GM23338 (cell line): ENCODE results near the gene HNRNPK. TPM values are rescaled to one million over a fixed set of nuclear protein-coding genes. Genes with fewer than 3 reads are reported as not detected.

Experiments
- ATAC-seq: fragments of 200-7000 bp; cut with Tn5 transposase; 3 replicates; pipeline ENCODE4 v1.9.1; 2020
- DNase-seq: peaks from one replicate; pipeline ENCODE4 v3.0.0-alpha.2; 2015; ENCODE audit warnings: low spot score
- H2AFZ ChIP-seq: fragments of 200-600 bp; sonication (generic); 2 replicates; pipeline ENCODE4 v1.8.0; 2016; ENCODE audit warnings: antibody characterized with exemption, mild to moderate bottlenecking, moderate library complexity
- H3F3A ChIP-seq: fragments of 200-600 bp; sonication (generic); replicated peaks from 2 replicates; pipeline ENCODE4 v1.8.0; 2017; ENCODE audit warnings: antibody characterized with exemption, mixed run types, low read depth
- H3K27ac ChIP-seq: fragments of 200-600 bp; sonication (generic); 2 replicates; pipeline ENCODE4 v1.6.1; 2016; ENCODE audit warnings: low read depth
- H3K27me3 ChIP-seq: fragments of 200-600 bp; sonication (generic); 2 replicates; pipeline ENCODE4 v1.8.0; 2016; ENCODE audit warnings: mild to moderate bottlenecking, mixed run types, moderate library complexity; ENCODE audit not compliant: insufficient read depth
- H3K36me3 ChIP-seq: fragments of 200-600 bp; sonication (generic); 2 replicates; pipeline ENCODE4 v1.8.0; 2016; ENCODE audit warnings: mild to moderate bottlenecking; ENCODE audit not compliant: insufficient read depth
- H3K4me1 ChIP-seq: fragments of 200-600 bp; sonication (generic); 2 replicates; pipeline ENCODE4 v1.8.0; 2016; ENCODE audit warnings: mild to moderate bottlenecking, moderate library complexity; ENCODE audit not compliant: insufficient read depth
- H3K4me2 ChIP-seq: fragments of 200-600 bp; sonication (generic); 2 replicates; pipeline ENCODE4 v1.7.1; 2017; ENCODE audit warnings: mixed run types
- H3K4me3 ChIP-seq: fragments of 200-600 bp; sonication (generic); 2 replicates; pipeline ENCODE4 v1.6.1; 2016; ENCODE audit warnings: mixed run types
- H3K79me2 ChIP-seq: fragments of 200-600 bp; sonication (generic); replicated peaks from 2 replicates; pipeline ENCODE4 v1.8.0; 2017; ENCODE audit warnings: mild to moderate bottlenecking; ENCODE audit not compliant: insufficient read depth
- H3K9me2 ChIP-seq: fragments of 200-600 bp; sonication (generic); 2 replicates; pipeline ENCODE4 v1.8.0; 2017; ENCODE audit not compliant: insufficient read depth
- H4K20me1 ChIP-seq: fragments of 200-600 bp; sonication (generic); replicated peaks from 2 replicates; pipeline ENCODE4 v1.8.0; 2017; ENCODE audit warnings: mild to moderate bottlenecking; ENCODE audit not compliant: insufficient read depth
- H3K27ac Mint-ChIP-seq: 2 replicates; pipeline ENCODE4 v1.8.0; 2020; ENCODE audit warnings: inconsistent platforms, mild to moderate bottlenecking, moderate library complexity, mixed read lengths
- H3K27me3 Mint-ChIP-seq: 3 replicates; pipeline ENCODE4 v1.8.0; 2022; ENCODE audit warnings: low read depth, mild to moderate bottlenecking, moderate library complexity, mixed read lengths, inconsistent platforms; ENCODE audit not compliant: insufficient read depth, poor library complexity
- H3K36me3 Mint-ChIP-seq: 3 replicates; pipeline ENCODE4 v1.8.0; 2021; ENCODE audit warnings: low read depth, mild to moderate bottlenecking, inconsistent platforms, moderate library complexity, mixed read lengths
- H3K4me1 Mint-ChIP-seq: 3 replicates; pipeline ENCODE4 v1.8.0; 2020; ENCODE audit warnings: mild to moderate bottlenecking, inconsistent platforms, mixed read lengths
- H3K4me3 Mint-ChIP-seq: 3 replicates; pipeline ENCODE4 v1.8.0; 2021; ENCODE audit warnings: moderate library complexity, mild to moderate bottlenecking, inconsistent platforms, mixed read lengths
- H3K9me3 Mint-ChIP-seq: 3 replicates; pipeline ENCODE4 v1.8.0; 2020; ENCODE audit warnings: moderate library complexity, mild to moderate bottlenecking, inconsistent platforms, mixed read lengths
- CREB1 ChIP-seq: fragments of 250-450 bp; sonication (Bioruptor Pico); IDR thresholded peaks from 2 replicates; pipeline ENCODE4 v1.5.0; 2020; ENCODE audit warnings: low read depth, mild to moderate bottlenecking, moderate library complexity
- EZH2 ChIP-seq: fragments of 200-600 bp; sonication (generic); IDR thresholded peaks from one replicate; pipeline ENCODE4 v1.8.0; 2017; ENCODE audit warnings: antibody characterized with exemption, mild to moderate bottlenecking, low read depth; ENCODE audit not compliant: unreplicated experiment
- EZH2phosphoT487 ChIP-seq: fragments of 200-600 bp; sonication (generic); IDR thresholded peaks from one replicate; pipeline ENCODE4 v1.8.1; 2018; ENCODE audit warnings: antibody characterized with exemption; ENCODE audit not compliant: unreplicated experiment
- JUNB ChIP-seq: IDR thresholded peaks from one replicate; pipeline ENCODE4 v1.6.1; 2016; ENCODE audit warnings: antibody characterized with exemption; ENCODE audit not compliant: unreplicated experiment
- POLR2AphosphoS5 ChIP-seq: IDR thresholded peaks from 2 replicates; pipeline ENCODE4 v1.6.1; 2016; ENCODE audit warnings: antibody characterized with exemption, low read depth
- STAT1 ChIP-seq: IDR thresholded peaks from one replicate; pipeline ENCODE4 v1.6.1; 2016; ENCODE audit warnings: antibody characterized with exemption; ENCODE audit not compliant: unreplicated experiment
- ZNF114 ChIP-seq: fragments of 250-450 bp; sonication (Bioruptor Pico); IDR thresholded peaks from 2 replicates; pipeline ENCODE4 v1.5.0; 2020; ENCODE audit warnings: mild to moderate bottlenecking, moderate library complexity
- ZNF331 ChIP-seq: fragments of 250-450 bp; sonication (Bioruptor Pico); IDR thresholded peaks from 2 replicates; pipeline ENCODE4 v1.5.0; 2020; ENCODE audit warnings: low read depth, mild to moderate bottlenecking, moderate library complexity
- polyA plus RNA-seq: library from polyadenylated mRNA; unstranded; fragments of >200 nt; fragmentation: Nextera tagmentation; extraction: Ambion mirVana; gene quantifications from 2 replicates; pipeline ENCODE4 v1.2.1, GENCODE V29; 2016
- total RNA-seq: library from RNA; depleted of rRNA; stranded (reverse); fragments of >200 nt; shearing (Covaris generic); gene quantifications from 2 replicates; pipeline ENCODE4 v1.2.3, GENCODE V29; 2014
- TF ChIP-seq, protein P1 (sequence below): IDR thresholded peaks from 2 replicates; pipeline ENCODE4 v1.6.1; 2016; ENCODE audit warnings: antibody characterized with exemption
- TF ChIP-seq, protein P2 (sequence below), 2 experiments: fragments of 200-600 bp in 1 of 2; sonication (generic) in 1 of 2; conservative IDR thresholded peaks; 2 replicates each; pipeline versions ENCODE4 v1.5.1 to v1.6.1; 2016 to 2017; ENCODE audit warnings: antibody characterized with exemption in 2 of 2, low read depth in 2 of 2, mild to moderate bottlenecking in 2 of 2, moderate library complexity in 1 of 2
- TF ChIP-seq, protein P3 (sequence below): fragments of 250-450 bp; sonication (Bioruptor Pico); IDR thresholded peaks from 2 replicates; pipeline ENCODE4 v1.5.0; 2020; ENCODE audit warnings: mild to moderate bottlenecking, moderate library complexity

HNRNPK gene
- total and polyA plus RNA-seq, 2 experiments from 2014 or later, result 417 to 1,083 TPM

DNA sequence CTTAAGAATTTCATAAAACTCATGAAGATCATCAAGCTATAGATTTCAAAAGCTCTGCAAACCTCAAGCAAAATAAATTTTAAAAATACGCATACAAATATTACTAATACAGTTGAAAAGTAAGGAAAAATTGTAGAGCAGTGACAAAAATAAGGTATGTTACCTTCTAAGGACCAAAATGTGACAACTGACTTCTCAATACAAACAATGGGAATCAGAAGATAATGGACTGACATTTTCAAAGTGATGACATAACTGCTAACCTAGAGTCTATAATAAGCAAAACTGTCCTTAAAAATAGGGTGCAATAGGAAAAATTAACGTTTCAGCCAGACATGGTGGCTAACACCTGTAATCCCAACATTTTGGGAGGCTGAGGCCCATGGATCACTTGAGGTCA, 27.6 kb upstream of the HNRNPK start:
- no peaks in the 10 kb centered on the region for H3K36me3 ChIP-seq
- TF ChIP-seq ZNF114, result no peak
- TF ChIP-seq EZH2phosphoT487, result no peak
- TF ChIP-seq CREB1 (CRISPR knock-in tag), result no peak
- TF ChIP-seq ZNF331 (CRISPR knock-in tag), result no peak
- TF ChIP-seq STAT1, result no peak
- Mint-ChIP-seq H3K36me3 (no peaks in the 10 kb centered on the region; the same call in 2 of the 3 replicates), H3K27ac (no peak overlapping the region), H3K9me3 (no peaks in the 10 kb centered on the region; the same call in 2 of the 3 replicates), H3K4me1 (no peaks in the 10 kb centered on the region), H3K4me3 (no peak overlapping the region), H3K27me3 (peaks cover 2% of the 10 kb centered on the region)
- H3F3A ChIP-seq, result no peaks in the 10 kb centered on the region
- H3K4me1 ChIP-seq, result no peaks in the 10 kb centered on the region; the same call in 1 of the 2 replicates
- H3K9me2 ChIP-seq, result no peaks in the 10 kb centered on the region
- DNase-seq (no peak), ATAC-seq (no peak)
- no peak overlapping the region for H3K4me3 ChIP-seq
- no peak overlapping the region for H2AFZ ChIP-seq
- no peaks in the 10 kb centered on the region for H3K27me3 ChIP-seq
- no peak overlapping the region for H3K4me2 ChIP-seq
- H3K79me2 ChIP-seq, result no peaks in the 10 kb centered on the region
- H4K20me1 ChIP-seq, result no peaks in the 10 kb centered on the region; the same call in 1 of the 2 replicates
- H3K27ac ChIP-seq, result no peak overlapping the region

- H3K4me1 Mint-ChIP-seq, result no peaks in the 10 kb centered on the region
- H3K27ac ChIP-seq, result no peak overlapping the region
- no peaks in the 10 kb centered on the region for H3K27me3 Mint-ChIP-seq
- H4K20me1 ChIP-seq, result peaks cover 4% of the 10 kb centered on the region; the same call in 1 of the 2 replicates
- no peak overlapping the region for H3K4me3 ChIP-seq
- H3K4me2 ChIP-seq, result no peak overlapping the region
- peaks cover 16% of the 10 kb centered on the region; the same call in 2 of the 3 replicates for H3K36me3 Mint-ChIP-seq
- H3K9me3 Mint-ChIP-seq, result no peaks in the 10 kb centered on the region; the same call in 2 of the 3 replicates
- H2AFZ ChIP-seq, result no peak overlapping the region
- ATAC-seq (no peak), DNase-seq (no peak)
- H3K27me3 ChIP-seq, result no peaks in the 10 kb centered on the region
- H3K27ac Mint-ChIP-seq, result no peak overlapping the region
- no peaks in the 10 kb centered on the region for H3F3A ChIP-seq
- no peaks in the 10 kb centered on the region for H3K9me2 ChIP-seq
- peaks cover under 1% of the 10 kb centered on the region; the same call in 1 of the 2 replicates for H3K79me2 ChIP-seq
- no peaks in the 10 kb centered on the region for H3K4me1 ChIP-seq
- peaks cover 17% of the 10 kb centered on the region for H3K36me3 ChIP-seq
- H3K4me3 Mint-ChIP-seq, result no peak overlapping the region
- no peak for TF ChIP-seq STAT1
- TF ChIP-seq, protein P1, sequence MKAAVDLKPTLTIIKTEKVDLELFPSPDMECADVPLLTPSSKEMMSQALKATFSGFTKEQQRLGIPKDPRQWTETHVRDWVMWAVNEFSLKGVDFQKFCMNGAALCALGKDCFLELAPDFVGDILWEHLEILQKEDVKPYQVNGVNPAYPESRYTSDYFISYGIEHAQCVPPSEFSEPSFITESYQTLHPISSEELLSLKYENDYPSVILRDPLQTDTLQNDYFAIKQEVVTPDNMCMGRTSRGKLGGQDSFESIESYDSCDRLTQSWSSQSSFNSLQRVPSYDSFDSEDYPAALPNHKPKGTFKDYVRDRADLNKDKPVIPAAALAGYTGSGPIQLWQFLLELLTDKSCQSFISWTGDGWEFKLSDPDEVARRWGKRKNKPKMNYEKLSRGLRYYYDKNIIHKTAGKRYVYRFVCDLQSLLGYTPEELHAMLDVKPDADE, result no peak
- TF ChIP-seq EZH2, result no peak
- TF ChIP-seq ZNF331 (CRISPR knock-in tag), result no peak
- TF ChIP-seq POLR2AphosphoS5, result no peak
- TF ChIP-seq JUNB, result no peak
- TF ChIP-seq, protein P2, sequence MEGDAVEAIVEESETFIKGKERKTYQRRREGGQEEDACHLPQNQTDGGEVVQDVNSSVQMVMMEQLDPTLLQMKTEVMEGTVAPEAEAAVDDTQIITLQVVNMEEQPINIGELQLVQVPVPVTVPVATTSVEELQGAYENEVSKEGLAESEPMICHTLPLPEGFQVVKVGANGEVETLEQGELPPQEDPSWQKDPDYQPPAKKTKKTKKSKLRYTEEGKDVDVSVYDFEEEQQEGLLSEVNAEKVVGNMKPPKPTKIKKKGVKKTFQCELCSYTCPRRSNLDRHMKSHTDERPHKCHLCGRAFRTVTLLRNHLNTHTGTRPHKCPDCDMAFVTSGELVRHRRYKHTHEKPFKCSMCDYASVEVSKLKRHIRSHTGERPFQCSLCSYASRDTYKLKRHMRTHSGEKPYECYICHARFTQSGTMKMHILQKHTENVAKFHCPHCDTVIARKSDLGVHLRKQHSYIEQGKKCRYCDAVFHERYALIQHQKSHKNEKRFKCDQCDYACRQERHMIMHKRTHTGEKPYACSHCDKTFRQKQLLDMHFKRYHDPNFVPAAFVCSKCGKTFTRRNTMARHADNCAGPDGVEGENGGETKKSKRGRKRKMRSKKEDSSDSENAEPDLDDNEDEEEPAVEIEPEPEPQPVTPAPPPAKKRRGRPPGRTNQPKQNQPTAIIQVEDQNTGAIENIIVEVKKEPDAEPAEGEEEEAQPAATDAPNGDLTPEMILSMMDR (conservative IDR thresholded peaks at IDR 0.05; ENCODE audit: low read depth in 2 of 2), result no peak
- TF ChIP-seq, protein P3, sequence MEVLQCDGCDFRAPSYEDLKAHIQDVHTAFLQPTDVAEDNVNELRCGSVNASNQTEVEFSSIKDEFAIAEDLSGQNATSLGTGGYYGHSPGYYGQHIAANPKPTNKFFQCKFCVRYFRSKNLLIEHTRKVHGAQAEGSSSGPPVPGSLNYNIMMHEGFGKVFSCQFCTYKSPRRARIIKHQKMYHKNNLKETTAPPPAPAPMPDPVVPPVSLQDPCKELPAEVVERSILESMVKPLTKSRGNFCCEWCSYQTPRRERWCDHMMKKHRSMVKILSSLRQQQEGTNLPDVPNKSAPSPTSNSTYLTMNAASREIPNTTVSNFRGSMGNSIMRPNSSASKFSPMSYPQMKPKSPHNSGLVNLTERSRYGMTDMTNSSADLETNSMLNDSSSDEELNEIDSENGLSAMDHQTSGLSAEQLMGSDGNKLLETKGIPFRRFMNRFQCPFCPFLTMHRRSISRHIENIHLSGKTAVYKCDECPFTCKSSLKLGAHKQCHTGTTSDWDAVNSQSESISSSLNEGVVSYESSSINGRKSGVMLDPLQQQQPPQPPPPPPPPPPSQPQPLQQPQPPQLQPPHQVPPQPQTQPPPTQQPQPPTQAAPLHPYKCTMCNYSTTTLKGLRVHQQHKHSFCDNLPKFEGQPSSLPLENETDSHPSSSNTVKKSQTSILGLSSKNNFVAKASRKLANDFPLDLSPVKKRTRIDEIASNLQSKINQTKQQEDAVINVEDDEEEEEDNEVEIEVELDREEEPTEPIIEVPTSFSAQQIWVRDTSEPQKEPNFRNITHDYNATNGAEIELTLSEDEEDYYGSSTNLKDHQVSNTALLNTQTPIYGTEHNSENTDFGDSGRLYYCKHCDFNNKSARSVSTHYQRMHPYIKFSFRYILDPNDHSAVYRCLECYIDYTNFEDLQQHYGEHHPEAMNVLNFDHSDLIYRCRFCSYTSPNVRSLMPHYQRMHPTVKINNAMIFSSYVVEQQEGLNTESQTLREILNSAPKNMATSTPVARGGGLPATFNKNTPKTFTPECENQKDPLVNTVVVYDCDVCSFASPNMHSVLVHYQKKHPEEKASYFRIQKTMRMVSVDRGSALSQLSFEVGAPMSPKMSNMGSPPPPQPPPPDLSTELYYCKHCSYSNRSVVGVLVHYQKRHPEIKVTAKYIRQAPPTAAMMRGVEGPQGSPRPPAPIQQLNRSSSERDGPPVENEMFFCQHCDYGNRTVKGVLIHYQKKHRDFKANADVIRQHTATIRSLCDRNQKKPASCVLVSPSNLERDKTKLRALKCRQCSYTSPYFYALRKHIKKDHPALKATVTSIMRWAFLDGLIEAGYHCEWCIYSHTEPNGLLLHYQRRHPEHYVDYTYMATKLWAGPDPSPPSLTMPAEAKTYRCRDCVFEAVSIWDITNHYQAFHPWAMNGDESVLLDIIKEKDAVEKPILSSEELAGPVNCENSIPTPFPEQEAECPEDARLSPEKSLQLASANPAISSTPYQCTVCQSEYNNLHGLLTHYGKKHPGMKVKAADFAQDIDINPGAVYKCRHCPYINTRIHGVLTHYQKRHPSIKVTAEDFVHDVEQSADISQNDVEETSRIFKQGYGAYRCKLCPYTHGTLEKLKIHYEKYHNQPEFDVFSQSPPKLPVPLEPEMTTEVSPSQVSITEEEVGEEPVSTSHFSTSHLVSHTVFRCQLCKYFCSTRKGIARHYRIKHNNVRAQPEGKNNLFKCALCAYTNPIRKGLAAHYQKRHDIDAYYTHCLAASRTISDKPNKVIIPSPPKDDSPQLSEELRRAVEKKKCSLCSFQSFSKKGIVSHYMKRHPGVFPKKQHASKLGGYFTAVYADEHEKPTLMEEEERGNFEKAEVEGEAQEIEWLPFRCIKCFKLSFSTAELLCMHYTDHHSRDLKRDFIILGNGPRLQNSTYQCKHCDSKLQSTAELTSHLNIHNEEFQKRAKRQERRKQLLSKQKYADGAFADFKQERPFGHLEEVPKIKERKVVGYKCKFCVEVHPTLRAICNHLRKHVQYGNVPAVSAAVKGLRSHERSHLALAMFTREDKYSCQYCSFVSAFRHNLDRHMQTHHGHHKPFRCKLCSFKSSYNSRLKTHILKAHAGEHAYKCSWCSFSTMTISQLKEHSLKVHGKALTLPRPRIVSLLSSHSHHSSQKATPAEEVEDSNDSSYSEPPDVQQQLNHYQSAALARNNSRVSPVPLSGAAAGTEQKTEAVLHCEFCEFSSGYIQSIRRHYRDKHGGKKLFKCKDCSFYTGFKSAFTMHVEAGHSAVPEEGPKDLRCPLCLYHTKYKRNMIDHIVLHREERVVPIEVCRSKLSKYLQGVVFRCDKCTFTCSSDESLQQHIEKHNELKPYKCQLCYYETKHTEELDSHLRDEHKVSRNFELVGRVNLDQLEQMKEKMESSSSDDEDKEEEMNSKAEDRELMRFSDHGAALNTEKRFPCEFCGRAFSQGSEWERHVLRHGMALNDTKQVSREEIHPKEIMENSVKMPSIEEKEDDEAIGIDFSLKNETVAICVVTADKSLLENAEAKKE (CRISPR knock-in tag), result no peak
- TF ChIP-seq EZH2phosphoT487, result no peak
These were observed 23.2 kb upstream of the HNRNPK start for GRCh38 chr9:84003246-84003645.
